Measurements from ENCODE around the gene KIAA0040. TPM values are rescaled to one million over a fixed set of nuclear protein-coding genes. Genes with fewer than 3 reads are reported as not detected.

The KIAA0040 gene
- total RNA-seq, 1 experiment from 2014 or later, result 24.9 TPM

DNA sequence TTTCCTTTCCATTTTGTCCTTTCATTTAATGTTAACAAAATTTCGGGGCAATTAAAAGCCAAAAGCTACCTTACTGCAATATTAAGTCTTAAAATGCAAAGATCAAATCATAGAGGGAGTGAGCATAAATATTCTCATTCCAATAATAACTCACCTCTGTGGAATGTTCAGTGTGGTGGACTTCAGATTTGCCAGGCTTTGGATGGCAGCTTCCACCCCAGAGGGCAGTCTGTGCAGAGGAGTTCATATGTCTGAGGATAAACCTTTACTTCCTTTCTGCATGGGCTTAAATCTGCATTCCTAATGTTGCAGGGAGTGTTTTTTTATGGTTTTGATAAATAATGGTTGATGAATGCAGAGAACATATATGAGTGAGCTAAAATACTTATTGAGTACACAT lies 16.3 kb downstream of the KIAA0040 start:
- H3K9me3 ChIP-seq, result no peaks in the 10 kb centered on the region
- H3K4me1 Mint-ChIP-seq (ENCODE audit: low read depth, unreplicated experiment), result peaks cover 8% of the 10 kb centered on the region
- H3K36me3 ChIP-seq (ENCODE audit: control insufficient read depth, insufficient read depth, low read length), result no peaks in the 10 kb centered on the region
- H3K9me3 Mint-ChIP-seq (ENCODE audit: unreplicated experiment), result no peaks in the 10 kb centered on the region
- H3K36me3 Mint-ChIP-seq (ENCODE audit: insufficient read depth, unreplicated experiment), result peaks cover 28% of the 10 kb centered on the region
- POLR2A ChIA-PET, result no interaction called here
- H3K4me1 ChIP-seq, result no peaks in the 10 kb centered on the region
- intact Hi-C loops (cut with micrococcal nuclease; ENCODE audit: unreplicated experiment), result no loop called here
- no TSS peak for BruUV-seq (replicated peaks)
- DNase-seq, result no peak
- no peaks in the 10 kb centered on the region for H3K27me3 ChIP-seq (replicated peaks; ENCODE audit: control insufficient read depth, insufficient read depth, low read length)
- no peak overlapping the region for H3K4me3 ChIP-seq (ENCODE audit: low read depth, low read length)
- TF ChIP-seq, protein P1, sequence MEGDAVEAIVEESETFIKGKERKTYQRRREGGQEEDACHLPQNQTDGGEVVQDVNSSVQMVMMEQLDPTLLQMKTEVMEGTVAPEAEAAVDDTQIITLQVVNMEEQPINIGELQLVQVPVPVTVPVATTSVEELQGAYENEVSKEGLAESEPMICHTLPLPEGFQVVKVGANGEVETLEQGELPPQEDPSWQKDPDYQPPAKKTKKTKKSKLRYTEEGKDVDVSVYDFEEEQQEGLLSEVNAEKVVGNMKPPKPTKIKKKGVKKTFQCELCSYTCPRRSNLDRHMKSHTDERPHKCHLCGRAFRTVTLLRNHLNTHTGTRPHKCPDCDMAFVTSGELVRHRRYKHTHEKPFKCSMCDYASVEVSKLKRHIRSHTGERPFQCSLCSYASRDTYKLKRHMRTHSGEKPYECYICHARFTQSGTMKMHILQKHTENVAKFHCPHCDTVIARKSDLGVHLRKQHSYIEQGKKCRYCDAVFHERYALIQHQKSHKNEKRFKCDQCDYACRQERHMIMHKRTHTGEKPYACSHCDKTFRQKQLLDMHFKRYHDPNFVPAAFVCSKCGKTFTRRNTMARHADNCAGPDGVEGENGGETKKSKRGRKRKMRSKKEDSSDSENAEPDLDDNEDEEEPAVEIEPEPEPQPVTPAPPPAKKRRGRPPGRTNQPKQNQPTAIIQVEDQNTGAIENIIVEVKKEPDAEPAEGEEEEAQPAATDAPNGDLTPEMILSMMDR (IDR thresholded peaks at IDR 0.05; ENCODE audit: insufficient read depth in 1 of 2, low read depth in 1 of 2, low read length in 1 of 2, severe bottlenecking in 1 of 2, unreplicated experiment in 1 of 2), result no peak
- CTCF ChIA-PET, result no interaction called here
- no peak overlapping the region for H3K27ac Mint-ChIP-seq (ENCODE audit: unreplicated experiment)
- no peaks in the 10 kb centered on the region for H3K27me3 Mint-ChIP-seq (ENCODE audit: insufficient read depth, unreplicated experiment)
- no peak overlapping the region for H3K4me3 Mint-ChIP-seq (ENCODE audit: unreplicated experiment)

DNA sequence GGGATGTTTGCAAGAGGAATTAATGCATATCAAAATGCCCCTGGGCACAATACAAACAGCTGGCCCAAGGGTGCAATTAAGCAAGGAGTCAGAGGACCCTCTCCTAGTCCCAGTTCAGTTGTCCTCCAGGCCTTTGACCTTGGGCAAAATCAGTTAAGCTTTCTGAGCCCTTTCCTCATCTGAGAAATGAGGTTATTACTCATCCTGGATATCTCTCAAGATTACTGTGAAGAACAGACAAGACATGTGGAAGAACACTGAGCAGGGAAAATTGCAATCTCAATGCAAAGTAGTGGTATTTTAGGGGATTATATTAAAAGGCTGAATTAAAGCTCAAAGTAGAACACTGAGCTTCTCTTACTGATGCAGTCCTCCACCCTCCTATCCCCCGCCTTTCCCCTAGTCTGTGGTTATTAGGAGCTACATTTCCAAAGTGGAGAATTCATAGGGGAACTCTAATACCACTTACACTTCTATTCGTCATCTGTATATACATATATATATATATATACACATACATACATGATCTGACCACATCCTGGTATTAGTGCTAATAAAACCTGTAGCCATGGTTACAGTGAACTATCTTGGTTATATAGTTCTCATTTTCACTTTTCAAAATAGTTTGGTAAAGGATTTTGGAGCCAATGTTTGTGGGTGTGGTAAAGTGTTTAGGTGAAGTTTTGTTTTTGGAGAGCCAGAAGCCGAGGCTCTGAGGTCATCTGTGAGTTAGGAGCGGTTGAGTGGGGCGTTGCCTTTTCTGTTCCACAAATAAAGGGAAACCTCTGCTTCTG lies 18.1 kb downstream of the KIAA0040 start:
- peaks cover 28% of the 10 kb centered on the region for H3K36me3 Mint-ChIP-seq (ENCODE audit: insufficient read depth, unreplicated experiment)
- Histone ChIP-seq H3K4me3 (ENCODE audit: low read depth, low read length) (no peak overlapping the region), H3K36me3 (ENCODE audit: control insufficient read depth, insufficient read depth, low read length) (no peaks in the 10 kb centered on the region), H3K27me3 (replicated peaks; ENCODE audit: control insufficient read depth, insufficient read depth, low read length) (no peaks in the 10 kb centered on the region), H3K4me1 (no peaks in the 10 kb centered on the region), H3K9me3 (no peaks in the 10 kb centered on the region)
- peaks cover 18% of the 10 kb centered on the region for H3K4me1 Mint-ChIP-seq (ENCODE audit: low read depth, unreplicated experiment)
- no TSS peak for BruUV-seq (replicated peaks)
- intact Hi-C loops (cut with micrococcal nuclease; ENCODE audit: unreplicated experiment), result no loop called here
- CTCF ChIA-PET, result interaction anchor here (0.6 kb wide), 2 partner anchors 20 to 542 kb away, joined by 3 to 4 read pairs; no protein-coding TSS in a partner anchor
- DNase-seq, result no peak
- POLR2A ChIA-PET, result no interaction called here
- no peak overlapping the region for H3K27ac Mint-ChIP-seq (ENCODE audit: unreplicated experiment)
- H3K27me3 Mint-ChIP-seq (ENCODE audit: insufficient read depth, unreplicated experiment), result no peaks in the 10 kb centered on the region
- no peak overlapping the region for H3K4me3 Mint-ChIP-seq (ENCODE audit: unreplicated experiment)
- TF ChIP-seq, protein P1 (IDR thresholded peaks at IDR 0.05; ENCODE audit: insufficient read depth in 1 of 2, low read depth in 1 of 2, low read length in 1 of 2, severe bottlenecking in 1 of 2, unreplicated experiment in 1 of 2), result no peak
- H3K9me3 Mint-ChIP-seq (ENCODE audit: unreplicated experiment), result no peaks in the 10 kb centered on the region

- Histone ChIP-seq H3K27me3 (replicated peaks; ENCODE audit: control insufficient read depth, insufficient read depth, low read length) (no peaks in the 10 kb centered on the region), H3K4me1 (no peaks in the 10 kb centered on the region), H3K4me3 (ENCODE audit: low read depth, low read length) (no peak overlapping the region), H3K9me3 (no peaks in the 10 kb centered on the region), H3K36me3 (ENCODE audit: control insufficient read depth, insufficient read depth, low read length) (no peaks in the 10 kb centered on the region)
- Mint-ChIP-seq H3K27ac (ENCODE audit: unreplicated experiment) (no peak overlapping the region), H3K4me1 (ENCODE audit: low read depth, unreplicated experiment) (peaks cover 11% of the 10 kb centered on the region), H3K9me3 (ENCODE audit: unreplicated experiment) (no peaks in the 10 kb centered on the region), H3K27me3 (ENCODE audit: insufficient read depth, unreplicated experiment) (no peaks in the 10 kb centered on the region), H3K36me3 (ENCODE audit: insufficient read depth, unreplicated experiment) (peaks cover 26% of the 10 kb centered on the region), H3K4me3 (ENCODE audit: unreplicated experiment) (no peak overlapping the region)
- BruUV-seq (replicated peaks), result no TSS peak
- TF ChIP-seq, protein P1 (IDR thresholded peaks at IDR 0.05; ENCODE audit: insufficient read depth in 1 of 2, low read depth in 1 of 2, low read length in 1 of 2, severe bottlenecking in 1 of 2, unreplicated experiment in 1 of 2), result no peak
- intact Hi-C loops (cut with micrococcal nuclease; ENCODE audit: unreplicated experiment), result no loop called here
- POLR2A ChIA-PET, result no interaction called here
- CTCF ChIA-PET, result no interaction called here
- no peak for DNase-seq
Observed at GRCh38 chr1:175173531-175173930, 19.0 kb downstream of the KIAA0040 start.

All from Caco-2 (cell line).